ENCODE measurements around the gene TMEM258.

TMEM258 gene

GRCh38 chr11:61756452-61757212 is 35.8 kb downstream of the TMEM258 start:
- H2BK5ac ChIP-seq (ENCODE audit: low read depth, low read length, poor library complexity, severe bottlenecking): no peak overlapping the region
- H3K36me3 ChIP-seq (ENCODE audit: control insufficient read depth in 1 of 2, insufficient read depth in 2 of 2, low read depth in 1 of 2, low read length in 2 of 2): peaks cover 0 to 12% of the 10 kb centered on the region in 2 experiments
- no peak overlapping the region for H2AFZ ChIP-seq (ENCODE audit: low read depth, low read length)
- H2BK15ac ChIP-seq (ENCODE audit: low read depth, poor library complexity, severe bottlenecking): peak overlapping the region; percentile 63
- H4K8ac ChIP-seq (ENCODE audit: low read length): peak overlapping the region; percentile 81
- no peak overlapping the region for H3K23ac ChIP-seq (ENCODE audit: low read length in 2 of 2)
- H3K27me3 ChIP-seq (ENCODE audit: control insufficient read depth in 1 of 2, insufficient read depth in 1 of 2, low read length in 2 of 2): peaks cover 0 to 45% of the 10 kb centered on the region in 2 experiments
- H3K4me3 ChIP-seq (ENCODE audit: insufficient read depth in 1 of 2, low read depth in 1 of 2, low read length in 2 of 2): no peak overlapping the region
- no peaks in the 10 kb centered on the region for H3K9me3 ChIP-seq (ENCODE audit: control insufficient read depth, low read length)
- DNase-seq: peak; percentile 56
- H3K4me1 ChIP-seq (ENCODE audit: control insufficient read depth, insufficient read depth, low read depth, low read length): peaks cover 68% of the 10 kb centered on the region
- peak overlapping the region; percentile 42 to 53 for H3K4ac ChIP-seq (ENCODE audit: low read depth in 1 of 2, low read length in 2 of 2)
- peaks cover 32% of the 10 kb centered on the region for H3K79me1 ChIP-seq (replicated peaks; ENCODE audit: low read length, poor library complexity, severe bottlenecking)
- no peak overlapping the region for H3K9ac ChIP-seq (ENCODE audit: low read length)
- peak overlapping the region; percentile 96 for H2AK5ac ChIP-seq (ENCODE audit: low read length, severe bottlenecking)
- peak overlapping the region; percentile 31 for H3K27ac ChIP-seq (ENCODE audit: low read length, poor library complexity, severe bottlenecking)
- peak overlapping the region; percentile 6 for H3K4me2 ChIP-seq (ENCODE audit: low read length, poor library complexity, severe bottlenecking)
- H3K18ac ChIP-seq (ENCODE audit: low read depth in 1 of 2, low read length in 2 of 2): peak overlapping the region; percentile 63 to 76
- peak overlapping the region; percentile 59 for H4K91ac ChIP-seq (ENCODE audit: low read length)
- peak overlapping the region; percentile 29 for H2BK120ac ChIP-seq (ENCODE audit: low read depth, low read length)
- WGBS: 60% methylated on average over 9 of the region's 9 CpGs
- H2BK12ac ChIP-seq (ENCODE audit: low read length in 2 of 2): peak overlapping the region; percentile 44 to 66
- H3K14ac ChIP-seq (ENCODE audit: low read length in 2 of 2): peak overlapping the region in 1 of 2 experiments; percentile 44

GRCh38 chr11:61756147-61756451 is 36.3 kb downstream of the TMEM258 start:
- Histone ChIP-seq H2BK15ac (ENCODE audit: low read depth, poor library complexity, severe bottlenecking) (peak overlapping the region; percentile 63), H3K9me3 (ENCODE audit: control insufficient read depth, low read length) (no peaks in the 10 kb centered on the region), H2AFZ (ENCODE audit: low read depth, low read length) (no peak overlapping the region), H3K79me1 (replicated peaks; ENCODE audit: low read length, poor library complexity, severe bottlenecking) (peaks cover 32% of the 10 kb centered on the region), H3K4me3 (ENCODE audit: insufficient read depth in 1 of 2, low read depth in 1 of 2, low read length in 2 of 2) (no peak overlapping the region), H3K4me1 (ENCODE audit: control insufficient read depth, insufficient read depth, low read depth, low read length) (peaks cover 64% of the 10 kb centered on the region), H4K91ac (ENCODE audit: low read length) (peak overlapping the region; percentile 59), H3K4ac (ENCODE audit: low read depth in 1 of 2, low read length in 2 of 2) (peak overlapping the region; percentile 28 to 32), H3K27ac (ENCODE audit: low read length, poor library complexity, severe bottlenecking) (peak overlapping the region; percentile 11), H3K36me3 (ENCODE audit: control insufficient read depth in 1 of 2, insufficient read depth in 2 of 2, low read depth in 1 of 2, low read length in 2 of 2) (peaks cover 0 to 12% of the 10 kb centered on the region in 2 experiments), H3K14ac (ENCODE audit: low read length in 2 of 2) (peak overlapping the region in 1 of 2 experiments; percentile 44), H3K27me3 (ENCODE audit: control insufficient read depth in 1 of 2, insufficient read depth in 1 of 2, low read length in 2 of 2) (peaks cover 0 to 40% of the 10 kb centered on the region in 2 experiments), H2BK5ac (ENCODE audit: low read depth, low read length, poor library complexity, severe bottlenecking) (no peak overlapping the region), H3K4me2 (ENCODE audit: low read length, poor library complexity, severe bottlenecking) (no peak overlapping the region), H2AK5ac (ENCODE audit: low read length, severe bottlenecking) (peak overlapping the region; percentile 77), H2BK120ac (ENCODE audit: low read depth, low read length) (peak overlapping the region; percentile 29), H2BK12ac (ENCODE audit: low read length in 2 of 2) (peak overlapping the region; percentile 44 to 66), H3K23ac (ENCODE audit: low read length in 2 of 2) (peak overlapping the region in 1 of 2 experiments; percentile 46), H3K18ac (ENCODE audit: low read depth in 1 of 2, low read length in 2 of 2) (peak overlapping the region; percentile 63 to 76), H3K9ac (ENCODE audit: low read length) (no peak overlapping the region), H4K8ac (ENCODE audit: low read length) (peak overlapping the region; percentile 81)
- DNase-seq: no peak
- WGBS: 69% methylated on average over 4 of the region's 4 CpGs

- Histone ChIP-seq H3K14ac (ENCODE audit: low read length in 2 of 2) (peak overlapping the region in 1 of 2 experiments; percentile 13), H2BK15ac (ENCODE audit: low read depth, poor library complexity, severe bottlenecking) (peak overlapping the region; percentile 63), H2AK5ac (ENCODE audit: low read length, severe bottlenecking) (peak overlapping the region; percentile 85), H4K8ac (ENCODE audit: low read length) (peak overlapping the region; percentile 41), H2BK5ac (ENCODE audit: low read depth, low read length, poor library complexity, severe bottlenecking) (no peak overlapping the region), H3K18ac (ENCODE audit: low read depth in 1 of 2, low read length in 2 of 2) (peak overlapping the region; percentile 55 to 82), H3K9ac (ENCODE audit: low read length) (no peak overlapping the region), H4K91ac (ENCODE audit: low read length) (peak overlapping the region; percentile 67), H3K4me3 (ENCODE audit: insufficient read depth in 1 of 2, low read depth in 1 of 2, low read length in 2 of 2) (no peak overlapping the region), H3K23ac (ENCODE audit: low read length in 2 of 2) (no peak overlapping the region), H3K4me1 (ENCODE audit: control insufficient read depth, insufficient read depth, low read depth, low read length) (peaks cover 61% of the 10 kb centered on the region), H3K36me3 (ENCODE audit: control insufficient read depth in 1 of 2, insufficient read depth in 2 of 2, low read depth in 1 of 2, low read length in 2 of 2) (peaks cover 0 to 9% of the 10 kb centered on the region in 2 experiments), H3K79me1 (replicated peaks; ENCODE audit: low read length, poor library complexity, severe bottlenecking) (peaks cover 30% of the 10 kb centered on the region), H2BK12ac (ENCODE audit: low read length in 2 of 2) (peak overlapping the region; percentile 59 to 64), H3K27me3 (ENCODE audit: control insufficient read depth in 1 of 2, insufficient read depth in 1 of 2, low read length in 2 of 2) (peaks cover 0 to 32% of the 10 kb centered on the region in 2 experiments), H2AFZ (ENCODE audit: low read depth, low read length) (no peak overlapping the region), H2BK120ac (ENCODE audit: low read depth, low read length) (no peak overlapping the region), H3K4me2 (ENCODE audit: low read length, poor library complexity, severe bottlenecking) (peak overlapping the region; percentile 24), H3K27ac (ENCODE audit: low read length, poor library complexity, severe bottlenecking) (no peak overlapping the region), H3K9me3 (ENCODE audit: control insufficient read depth, low read length) (no peaks in the 10 kb centered on the region), H3K4ac (ENCODE audit: low read depth in 1 of 2, low read length in 2 of 2) (peak overlapping the region; percentile 24 to 29)
- WGBS: 66% methylated on average over 31 of the region's 31 CpGs
- DNase-seq: peak; percentile 82
These were observed 37.6 kb downstream of the TMEM258 start for GRCh38 chr11:61754534-61755482.
